Caki2 (cell line): ENCODE results near the gene ARHGAP44. TPM values are rescaled to one million over a fixed set of nuclear protein-coding genes. Genes with fewer than 3 reads are reported as not detected.

Experiments
- DNase-seq: peaks from one replicate; pipeline ENCODE4 v3.0.0-alpha.2; 2015; ENCODE audit warnings: low read depth
- in situ Hi-C: cut with HindIII; loops from 2 replicates; pipeline ENCODE4 v1.10.0; 2016; ENCODE audit warnings: low sequenced_read_pairs, low pct_unique_long_range_greater_than_20kb, mixed read lengths
- total RNA-seq: library from RNA; depleted of rRNA; stranded (reverse); fragments of >200 nt; shearing (Covaris generic); gene quantifications from 2 replicates; pipeline ENCODE4 v1.2.3, GENCODE V29; 2014; ENCODE audit warnings: low replicate concordance; rRNA removed

Gene ARHGAP44, protein sequence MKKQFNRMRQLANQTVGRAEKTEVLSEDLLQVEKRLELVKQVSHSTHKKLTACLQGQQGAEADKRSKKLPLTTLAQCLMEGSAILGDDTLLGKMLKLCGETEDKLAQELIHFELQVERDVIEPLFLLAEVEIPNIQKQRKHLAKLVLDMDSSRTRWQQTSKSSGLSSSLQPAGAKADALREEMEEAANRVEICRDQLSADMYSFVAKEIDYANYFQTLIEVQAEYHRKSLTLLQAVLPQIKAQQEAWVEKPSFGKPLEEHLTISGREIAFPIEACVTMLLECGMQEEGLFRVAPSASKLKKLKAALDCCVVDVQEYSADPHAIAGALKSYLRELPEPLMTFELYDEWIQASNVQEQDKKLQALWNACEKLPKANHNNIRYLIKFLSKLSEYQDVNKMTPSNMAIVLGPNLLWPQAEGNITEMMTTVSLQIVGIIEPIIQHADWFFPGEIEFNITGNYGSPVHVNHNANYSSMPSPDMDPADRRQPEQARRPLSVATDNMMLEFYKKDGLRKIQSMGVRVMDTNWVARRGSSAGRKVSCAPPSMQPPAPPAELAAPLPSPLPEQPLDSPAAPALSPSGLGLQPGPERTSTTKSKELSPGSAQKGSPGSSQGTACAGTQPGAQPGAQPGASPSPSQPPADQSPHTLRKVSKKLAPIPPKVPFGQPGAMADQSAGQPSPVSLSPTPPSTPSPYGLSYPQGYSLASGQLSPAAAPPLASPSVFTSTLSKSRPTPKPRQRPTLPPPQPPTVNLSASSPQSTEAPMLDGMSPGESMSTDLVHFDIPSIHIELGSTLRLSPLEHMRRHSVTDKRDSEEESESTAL
- total RNA-seq: 0.64 TPM in 1 of 2 replicates, not detected in the other

DNA sequence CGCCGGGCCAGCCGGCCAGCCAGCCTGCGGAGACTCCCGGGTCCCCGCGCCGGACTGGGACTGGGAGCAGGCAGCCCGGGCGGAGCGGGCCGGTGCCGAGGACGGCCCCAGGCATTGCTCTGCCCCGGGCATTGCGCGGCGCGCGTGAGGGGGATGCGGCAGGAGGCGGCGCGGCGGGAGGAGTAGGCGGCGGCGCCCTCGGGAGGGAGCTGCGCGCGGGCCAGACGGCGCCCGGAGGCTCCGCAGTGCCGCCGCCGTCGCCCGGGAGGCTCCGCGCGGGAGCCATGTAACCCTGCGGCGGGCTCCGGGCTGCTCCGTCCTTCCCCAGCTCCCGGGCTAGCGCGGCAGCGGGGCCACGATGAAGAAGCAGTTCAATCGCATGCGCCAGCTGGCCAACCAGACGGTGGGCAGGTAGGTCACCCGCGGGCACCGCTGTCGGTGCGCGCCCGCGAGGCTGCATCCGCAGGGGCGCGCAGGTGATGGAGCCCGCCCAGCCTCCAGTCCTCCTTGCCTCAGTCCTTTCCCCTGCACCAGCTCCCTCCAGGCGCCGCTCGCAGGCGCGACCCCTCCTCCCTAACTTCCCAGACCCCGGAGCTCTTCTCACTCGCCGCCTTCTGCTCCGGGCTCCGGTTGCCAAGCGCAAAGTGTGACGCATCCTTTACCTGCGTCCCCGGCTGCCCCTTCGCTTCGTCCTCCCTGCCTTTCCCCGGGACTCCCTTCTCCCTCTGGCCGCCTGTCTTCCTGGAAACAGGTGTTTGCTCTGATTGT lies at the start of gene ARHGAP44:
Gene ARHGAP44, plus strand, starts transcription at position 18 of the 768 bp plus-strand sequence. Its CDS starts 341 bp downstream, at position 359.
- in situ Hi-C loops: no loop called here
- DNase-seq: no peak

- no peak for DNase-seq
- in situ Hi-C loops: no loop called here
These were observed 49.8 kb upstream of the ARHGAP44 start for GRCh38 chr17:12739500-12739899.

DNA sequence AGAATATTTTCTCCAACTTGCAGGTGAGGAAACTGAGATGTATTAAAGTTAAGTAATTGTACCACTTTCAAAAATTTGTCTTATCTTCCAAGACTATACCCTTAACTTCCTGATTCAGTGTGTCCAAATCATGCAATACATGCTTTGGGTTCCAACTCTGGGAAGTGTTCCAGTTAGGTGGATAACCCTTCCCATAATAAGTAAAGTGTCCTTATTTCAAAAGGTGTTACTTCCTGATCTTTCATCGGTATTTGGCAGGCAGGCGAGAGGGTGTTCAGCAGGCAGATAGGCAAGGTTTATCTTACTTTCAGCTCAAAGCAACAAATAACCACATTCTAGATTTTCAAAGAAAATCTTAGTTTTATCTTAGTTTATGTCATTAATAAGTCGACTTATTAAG lies 46.3 kb upstream of the ARHGAP44 start:
- DNase-seq: no peak
- in situ Hi-C loops: no loop called here

DNA sequence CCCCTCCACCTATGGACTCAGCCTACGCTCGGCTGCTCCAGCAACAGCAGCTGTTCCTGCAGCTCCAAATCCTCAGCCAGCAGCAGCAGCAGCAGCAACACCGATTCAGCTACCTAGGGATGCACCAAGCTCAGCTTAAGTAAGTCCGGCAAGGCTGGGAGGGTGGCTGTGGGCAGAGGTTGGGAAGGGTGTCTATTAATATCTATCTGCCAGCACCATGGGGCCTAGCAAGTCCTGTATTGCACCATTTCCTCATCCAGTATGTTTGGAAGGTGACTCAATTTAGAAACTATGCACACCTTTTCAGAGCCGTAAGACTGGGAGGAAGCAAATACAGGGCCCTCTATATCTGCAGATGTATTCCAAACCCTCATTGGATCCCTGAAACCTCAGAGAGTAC lies 45.0 kb upstream of the ARHGAP44 start:
- in situ Hi-C loops: no loop called here
- no peak for DNase-seq

DNA sequence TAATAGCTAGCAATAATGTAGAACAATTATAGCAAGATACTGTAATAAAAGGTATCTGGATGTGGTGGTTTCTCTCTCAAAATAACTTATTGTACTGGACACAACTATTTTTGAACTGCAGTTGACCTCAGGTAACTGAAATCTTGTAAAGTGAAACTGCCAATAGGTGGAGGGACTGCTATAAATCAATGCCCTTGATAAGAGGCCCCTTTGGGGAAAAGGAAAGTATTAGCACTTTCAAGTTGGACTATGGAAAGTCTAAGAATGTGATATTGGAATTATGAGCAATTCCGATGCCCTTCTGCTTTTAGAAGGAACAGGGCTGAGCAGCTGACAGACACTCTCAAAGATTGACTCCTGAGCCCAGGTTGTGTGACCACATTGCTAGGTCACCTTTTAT lies 44.5 kb upstream of the ARHGAP44 start:
- in situ Hi-C loops: no loop called here
- no peak for DNase-seq

GRCh38 chr17:12745486-12745885 lies 43.8 kb upstream of the ARHGAP44 start:
- in situ Hi-C loops: no loop called here
- DNase-seq: no peak

DNA sequence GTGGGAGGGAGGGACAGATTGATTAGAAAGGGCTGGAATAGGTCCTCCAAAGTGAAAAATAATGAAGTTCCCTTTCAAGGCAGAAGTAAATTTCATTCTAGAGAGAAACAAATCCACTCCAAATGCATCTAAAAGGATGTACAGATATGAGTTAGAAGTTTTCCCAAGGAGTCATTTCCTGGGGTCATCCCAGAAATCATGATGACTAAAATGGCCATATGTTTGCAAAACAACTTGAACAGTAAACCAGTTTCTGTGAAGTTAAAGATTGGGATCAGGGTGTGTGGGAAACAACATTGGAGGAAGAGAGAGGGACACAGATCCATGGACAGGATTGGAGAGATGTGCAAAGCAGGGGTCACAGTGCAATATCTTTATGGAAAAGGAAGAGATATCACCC lies 32.5 kb upstream of the ARHGAP44 start:
- in situ Hi-C loops: no loop called here
- no peak for DNase-seq

DNA sequence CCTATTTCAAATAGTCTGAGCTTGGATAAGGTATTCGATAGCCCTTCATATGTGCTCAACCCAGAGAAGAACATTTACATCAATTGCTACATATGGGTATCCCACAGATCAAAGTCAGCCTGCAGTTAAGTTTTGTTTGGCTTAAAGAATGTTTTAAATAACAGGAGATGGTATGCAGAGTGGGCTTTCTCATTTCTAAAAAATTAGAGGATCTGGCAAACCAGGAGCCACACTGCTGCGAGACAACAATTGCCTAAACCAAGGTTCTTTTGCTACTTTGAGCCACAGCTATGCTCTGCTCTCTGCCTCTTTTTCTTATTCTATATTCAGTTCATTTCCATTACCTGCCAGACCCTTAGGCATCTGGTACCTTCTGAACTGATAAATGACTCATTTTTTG lies 30.2 kb upstream of the ARHGAP44 start:
- in situ Hi-C loops: no loop called here
- DNase-seq: no peak

DNA sequence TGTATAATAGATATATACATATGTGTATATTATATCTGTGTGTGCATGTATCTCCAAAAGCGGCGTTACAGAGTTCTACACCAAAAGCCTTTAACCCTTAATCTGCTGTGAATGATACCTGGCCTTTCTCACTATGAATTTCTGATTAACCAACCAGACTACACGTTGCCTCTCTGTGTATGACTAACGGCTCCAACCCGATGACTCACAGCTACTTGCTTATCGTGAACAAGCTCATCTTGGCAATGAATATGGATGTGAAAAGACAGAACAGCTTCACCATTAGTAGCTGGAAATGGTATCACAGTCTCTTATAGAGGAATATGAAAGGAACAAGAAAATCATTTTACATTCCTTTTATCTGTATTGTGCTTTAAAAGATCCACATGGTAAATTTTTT lies 23.8 kb upstream of the ARHGAP44 start:
- DNase-seq: peak; percentile 24
- in situ Hi-C loops: no loop called here

GRCh38 chr17:12768255-12768654 lies 21.0 kb upstream of the ARHGAP44 start:
- in situ Hi-C loops: no loop called here
- DNase-seq: no peak

DNA sequence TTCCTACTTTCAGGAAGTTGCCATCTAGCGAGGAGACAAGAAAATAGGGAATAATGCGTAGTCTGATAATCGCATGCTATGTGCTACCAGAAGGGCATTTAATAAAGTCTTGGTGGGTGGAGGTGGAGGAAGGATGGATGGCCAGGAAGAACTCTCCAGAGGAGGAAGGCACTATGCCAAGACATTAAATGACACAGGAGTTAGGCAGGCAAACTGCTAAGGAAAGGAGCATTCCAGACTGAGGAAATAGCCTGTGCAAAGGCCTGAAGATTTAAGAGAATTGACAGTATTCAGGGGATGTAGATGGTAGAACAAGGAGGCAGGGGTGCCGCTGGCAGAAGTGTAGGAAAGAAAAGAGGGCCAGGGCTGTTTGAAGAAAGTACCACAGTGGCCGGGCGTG lies 19.3 kb upstream of the ARHGAP44 start:
- in situ Hi-C loops: no loop called here
- no peak for DNase-seq

- DNase-seq: no peak
- in situ Hi-C loops: no loop called here
These were observed 16.1 kb upstream of the ARHGAP44 start for GRCh38 chr17:12773153-12773552.

- no peak for DNase-seq
- in situ Hi-C loops: no loop called here
These were observed 220 bp upstream of the ARHGAP44 start for GRCh38 chr17:12789075-12789480.

DNA sequence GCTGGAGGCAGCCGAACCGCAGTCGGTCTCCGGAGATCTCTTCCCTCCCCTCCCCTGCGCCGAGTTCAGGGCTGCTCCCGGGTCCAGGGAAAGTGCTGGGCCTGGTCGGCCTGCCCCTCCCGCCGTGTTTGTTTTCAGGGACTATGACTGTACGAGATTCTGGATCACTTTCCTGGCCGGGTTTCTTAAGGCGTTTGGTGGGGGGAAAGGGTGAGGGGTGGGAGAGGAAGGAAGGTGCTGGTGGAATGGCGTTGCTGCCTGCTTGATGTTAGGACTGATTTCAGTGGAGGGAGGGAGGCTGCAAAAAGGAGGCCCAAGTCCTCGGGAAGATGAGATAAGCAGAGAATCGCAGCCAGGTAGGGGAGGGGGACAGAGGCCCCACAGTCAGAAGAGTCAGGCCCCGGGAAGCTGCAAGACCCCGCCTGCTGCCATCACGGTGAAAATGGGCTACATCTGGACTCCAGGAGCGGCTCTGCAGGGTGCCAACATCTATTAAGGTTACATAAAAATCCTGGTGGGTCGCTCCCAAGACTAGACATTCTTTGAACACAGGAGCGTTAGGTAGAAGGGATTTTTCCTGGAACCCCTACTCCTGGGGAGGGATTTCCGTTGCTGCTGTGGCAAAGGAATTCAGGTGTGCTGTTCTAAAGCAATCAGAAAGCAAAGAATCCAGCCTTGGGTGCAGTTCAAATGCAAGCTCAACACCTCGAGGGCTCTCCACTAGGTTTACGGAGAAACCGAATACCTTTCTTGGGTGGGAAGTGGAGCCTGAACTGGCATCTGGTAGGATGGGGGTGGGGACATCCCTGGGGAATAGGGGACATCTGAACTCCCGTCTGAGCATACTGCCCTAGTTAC lies 1.2 kb downstream of the ARHGAP44 start:
- DNase-seq: no peak
- in situ Hi-C loops: no loop called here

- DNase-seq: peak; percentile 0
- in situ Hi-C loops: no loop called here
These were observed 5.7 kb downstream of the ARHGAP44 start for GRCh38 chr17:12794919-12795532.

DNA sequence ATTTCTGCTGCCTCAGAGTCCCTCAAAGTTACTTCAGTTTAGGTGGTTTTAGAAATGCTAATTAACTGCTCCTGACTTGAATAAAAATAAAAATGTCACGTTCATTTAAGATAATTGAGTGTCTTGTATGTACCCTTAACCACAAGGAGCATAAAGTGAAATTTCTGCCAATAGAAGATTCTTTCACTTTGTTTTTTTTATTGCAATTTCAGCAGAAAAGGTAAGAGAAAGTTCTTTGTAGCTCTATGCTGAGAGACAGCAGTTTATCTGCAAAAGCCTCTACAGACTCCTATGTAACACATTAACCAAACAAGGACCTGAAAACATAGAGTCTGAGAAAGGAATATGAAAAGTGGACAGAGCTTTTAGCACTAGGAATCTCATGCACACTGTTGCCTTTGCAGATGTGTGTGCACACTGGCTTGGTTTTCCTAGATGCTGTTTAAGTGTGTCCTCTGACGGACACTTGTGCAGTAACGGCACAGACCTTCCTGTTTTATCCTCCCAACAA lies 11.6 kb downstream of the ARHGAP44 start:
- no peak for DNase-seq
- in situ Hi-C loops: no loop called here

GRCh38 chr17:12806630-12807029 lies 17.3 kb downstream of the ARHGAP44 start:
- DNase-seq: no peak
- in situ Hi-C loops: no loop called here
